CD4-positive, alpha-beta T cell treated with Interleukin-4 for 1 hour (primary cell): ENCODE results near the gene MAPRE2.
A peak's percentile ranks its signal among the peaks of the same experiment; 100 is the strongest.
"Not testable (repeated sequence)": the region's sequence is repeated elsewhere in the genome, so short reads cannot be mapped to it uniquely, and the experiment has no call there.

Experiments
- DNase-seq, 2 donors: peaks; one replicate each; pipeline ENCODE4 v3.0.0-alpha.2; 2020 to 2022

MAPRE2 gene

DNA sequence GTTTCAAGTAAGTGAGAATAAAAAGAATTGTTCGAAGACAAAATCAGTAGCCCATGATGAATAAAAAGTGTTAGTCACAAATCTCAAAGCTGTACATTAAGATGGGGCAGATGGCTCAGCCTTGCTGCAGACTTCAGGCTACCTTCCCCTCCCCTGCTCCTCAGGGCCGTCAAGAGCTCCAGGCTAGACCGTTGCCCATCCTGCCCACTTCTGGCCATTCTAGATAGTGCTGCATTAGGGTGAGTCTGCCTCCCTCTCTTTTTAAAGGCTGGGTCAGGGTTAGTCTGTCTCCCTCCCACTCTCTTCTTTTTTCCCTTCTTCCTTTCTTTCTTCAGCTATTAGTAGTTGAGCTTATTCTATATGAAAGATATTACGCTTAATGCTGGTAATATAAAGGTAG lies 86.0 kb downstream of the MAPRE2 start:
- DNase-seq = no peak

DNA sequence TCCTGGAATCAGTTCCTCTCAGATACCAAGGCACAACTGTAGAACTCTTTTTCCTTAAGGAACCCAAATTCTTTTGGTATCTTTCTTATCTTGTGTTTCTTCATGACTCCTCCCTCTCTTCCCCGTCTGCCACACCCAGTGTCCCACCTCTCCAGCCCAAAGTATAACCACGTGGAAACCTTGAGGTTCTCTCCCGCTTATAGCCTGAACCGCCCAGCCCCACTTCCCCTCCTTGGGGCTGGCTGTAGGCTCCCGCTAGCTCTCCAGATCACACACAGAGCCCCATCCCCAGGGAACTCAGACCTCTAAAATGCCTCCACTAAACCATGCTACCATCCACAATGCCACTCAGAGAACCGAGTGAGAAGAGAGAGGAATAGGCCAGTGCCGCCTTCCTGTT lies 87.5 kb downstream of the MAPRE2 start:
- DNase-seq = no peak

DNA sequence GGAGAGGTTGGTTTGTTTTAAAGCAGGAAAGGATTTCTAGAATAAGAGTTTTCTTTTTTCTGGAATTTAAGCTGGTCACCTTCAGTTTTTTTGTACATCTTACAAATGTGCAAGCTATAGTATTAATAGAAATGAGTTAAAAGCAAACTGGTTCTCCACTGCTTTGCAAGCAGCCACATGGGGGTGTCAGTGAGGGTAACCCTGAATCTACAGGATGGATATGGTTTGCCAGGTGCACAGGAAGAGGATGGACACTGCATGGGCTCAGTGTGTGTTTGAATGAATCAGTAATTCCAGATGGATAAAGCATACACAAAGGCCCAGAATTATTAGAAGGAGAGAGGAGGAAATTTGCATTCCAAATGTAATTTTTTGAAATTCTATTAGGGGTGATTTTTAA lies 89.0 kb downstream of the MAPRE2 start:
- no peak for DNase-seq

DNA sequence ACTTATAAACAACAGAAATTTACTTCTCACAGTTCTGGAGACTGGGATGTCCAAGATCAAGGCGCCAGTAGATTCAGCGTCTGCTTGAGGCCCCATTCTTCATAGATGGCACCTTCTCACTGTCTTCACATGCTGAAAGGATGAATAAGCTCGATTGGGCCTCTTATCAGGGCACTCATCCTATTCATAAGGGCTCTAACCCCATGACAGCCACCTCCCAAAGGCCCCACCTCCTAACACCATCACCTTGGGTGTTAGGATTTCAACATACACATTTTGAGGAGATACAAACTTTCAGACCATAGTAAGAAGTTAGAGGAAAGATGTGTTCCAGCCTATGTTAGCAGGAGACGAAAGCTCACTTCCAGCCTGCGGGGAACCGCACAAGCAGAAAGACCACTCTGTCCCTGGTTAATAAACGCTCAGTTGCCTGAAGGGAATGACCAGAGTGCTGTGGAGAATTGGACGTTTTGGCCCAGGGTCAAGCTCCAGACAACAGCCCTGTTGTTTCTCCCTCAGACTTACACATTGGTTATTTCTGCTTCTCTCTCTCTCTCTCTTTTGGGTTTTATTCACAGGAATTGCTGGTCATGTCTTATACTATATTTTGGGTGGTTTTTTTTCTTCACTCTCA lies 90.3 kb downstream of the MAPRE2 start:
- no peak for DNase-seq

DNA sequence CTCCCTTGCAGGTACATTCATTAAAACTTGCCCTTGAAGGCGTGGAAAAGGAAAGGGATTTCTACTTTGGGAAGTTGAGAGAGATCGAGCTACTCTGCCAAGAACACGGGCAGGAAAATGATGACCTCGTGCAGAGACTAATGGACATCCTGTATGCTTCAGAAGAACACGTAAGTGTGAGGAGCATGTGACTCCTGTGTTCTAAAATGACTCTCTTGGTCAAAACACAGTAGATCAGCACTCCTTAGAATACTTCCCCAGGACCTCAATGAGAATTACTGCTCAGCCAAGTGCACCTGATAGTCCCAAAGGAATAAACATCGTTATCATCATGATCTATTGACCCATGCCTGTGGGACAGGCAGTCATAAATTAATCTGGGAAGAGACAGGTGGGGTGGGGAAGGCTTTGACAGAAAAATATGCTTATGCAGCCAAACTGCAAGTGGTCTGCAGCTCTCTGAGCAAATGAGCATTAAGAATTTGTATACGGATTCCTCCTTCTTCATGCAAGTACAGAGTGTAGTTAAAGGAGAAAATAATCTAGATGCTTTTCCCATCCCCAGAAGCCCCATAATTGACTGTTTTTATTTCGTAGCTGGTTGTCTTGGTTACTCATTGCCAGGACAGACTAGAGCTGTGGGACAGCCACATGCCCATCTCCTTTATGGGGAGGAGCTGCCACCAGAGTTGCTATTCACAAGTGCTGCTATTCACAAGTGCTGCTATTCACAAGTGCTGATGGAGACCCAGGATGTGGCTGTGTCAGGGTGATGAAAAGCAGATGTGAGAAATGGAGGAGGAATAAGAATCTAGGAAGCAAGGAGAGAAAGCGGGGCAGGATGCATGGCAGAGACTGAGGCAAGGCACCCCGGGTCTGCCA lies 91.0 kb downstream of the MAPRE2 start:
- DNase-seq = peak; percentile 7 to 23

DNA sequence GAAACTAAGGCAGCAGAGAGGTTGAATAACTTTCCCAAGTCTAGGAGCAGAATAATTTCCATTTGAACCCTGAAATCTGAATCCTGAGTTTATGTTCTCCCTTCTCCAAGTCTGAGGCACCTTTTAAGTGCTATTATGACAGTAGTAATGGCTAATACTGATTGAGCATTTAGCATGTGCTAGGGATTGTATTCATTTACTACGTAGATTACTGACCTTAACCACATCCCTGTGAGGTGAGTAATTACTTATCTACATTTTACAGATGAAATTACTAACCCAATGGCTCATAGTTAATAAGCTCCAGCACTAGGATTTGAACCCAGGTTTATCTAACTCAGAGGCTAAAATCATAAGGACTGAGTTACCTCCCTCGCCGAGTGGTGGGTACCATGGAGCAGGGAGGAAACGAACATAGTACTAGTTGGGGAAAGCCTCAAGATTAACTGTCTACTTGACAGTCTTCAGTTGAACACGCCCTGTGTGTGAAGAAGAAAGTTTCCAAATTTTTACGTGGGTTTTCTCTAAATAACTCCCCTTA lies 93.0 kb downstream of the MAPRE2 start:
- DNase-seq = no peak

DNA sequence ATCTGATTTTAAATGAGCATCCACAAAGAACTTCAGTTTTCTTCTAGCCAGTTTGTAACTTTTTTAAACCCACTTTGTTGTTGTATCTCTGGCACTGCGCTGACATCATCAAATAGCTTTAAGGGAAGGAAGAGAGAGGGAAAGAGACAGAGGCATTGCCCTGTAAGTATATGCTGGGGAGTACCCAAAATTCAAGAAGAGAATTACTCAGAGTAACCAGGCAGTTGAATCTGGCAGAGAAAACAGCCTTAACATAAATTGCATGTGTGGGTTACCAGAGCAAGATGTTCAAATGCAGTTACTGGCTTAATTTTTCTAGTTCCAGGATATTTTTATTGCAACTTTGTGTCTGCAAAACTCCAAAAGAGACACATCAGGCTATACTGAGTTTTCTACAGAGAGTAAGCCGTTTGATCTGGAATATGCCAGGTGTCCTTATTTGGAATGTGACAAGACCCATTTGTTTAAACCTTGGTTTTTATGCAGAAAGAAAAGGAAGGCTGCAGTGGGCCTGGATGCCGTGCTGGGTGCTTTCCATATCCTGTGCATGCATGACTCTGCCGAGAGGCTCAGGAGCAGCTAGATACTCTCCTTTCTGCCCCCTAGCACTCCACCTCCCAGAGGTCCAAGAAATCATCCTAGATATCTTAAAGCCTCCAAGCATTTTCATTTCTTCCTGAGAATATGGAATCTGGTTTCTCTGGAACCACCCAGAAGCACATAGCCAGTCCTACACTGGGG lies 93.7 kb downstream of the MAPRE2 start:
- DNase-seq = no peak

DNA sequence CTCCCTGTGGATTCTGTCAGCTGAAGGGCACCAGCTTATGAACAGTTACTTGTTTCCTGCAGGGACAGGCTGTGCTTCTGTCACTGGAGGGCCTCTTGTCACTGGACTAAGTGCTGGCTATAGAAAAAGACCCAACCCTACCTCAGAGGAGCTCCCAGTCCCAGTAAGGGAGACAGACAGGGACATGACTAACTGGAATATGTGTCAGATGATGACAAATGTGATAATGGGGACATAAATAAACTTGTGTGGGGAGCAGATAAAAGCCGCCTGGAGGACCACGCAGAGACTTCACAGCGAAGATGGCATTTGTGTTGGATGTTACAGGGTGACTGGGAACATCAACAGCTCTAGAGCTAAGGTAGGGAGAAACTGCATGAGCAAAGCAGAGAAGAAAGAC lies 95.0 kb downstream of the MAPRE2 start:
- no peak for DNase-seq

DNA sequence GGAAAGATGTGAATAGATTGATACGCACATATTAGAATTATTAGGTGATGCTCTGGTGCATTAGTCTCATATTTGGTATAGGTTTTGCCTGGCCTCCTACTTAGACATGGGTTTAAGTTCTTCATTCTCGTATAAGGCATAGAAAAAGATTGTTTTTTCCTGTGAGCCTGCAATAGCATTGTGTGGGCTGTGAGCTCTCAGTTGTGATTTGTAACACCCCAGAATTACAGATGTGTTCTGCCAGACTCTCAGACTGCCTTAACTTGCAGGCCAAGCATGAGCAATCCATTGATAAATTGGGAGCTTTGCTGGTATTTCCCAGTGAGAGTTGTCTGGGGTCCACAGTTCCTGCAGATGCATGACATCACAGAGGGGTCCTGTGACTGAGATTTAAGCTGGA lies 95.7 kb downstream of the MAPRE2 start:
- DNase-seq = no peak

DNA sequence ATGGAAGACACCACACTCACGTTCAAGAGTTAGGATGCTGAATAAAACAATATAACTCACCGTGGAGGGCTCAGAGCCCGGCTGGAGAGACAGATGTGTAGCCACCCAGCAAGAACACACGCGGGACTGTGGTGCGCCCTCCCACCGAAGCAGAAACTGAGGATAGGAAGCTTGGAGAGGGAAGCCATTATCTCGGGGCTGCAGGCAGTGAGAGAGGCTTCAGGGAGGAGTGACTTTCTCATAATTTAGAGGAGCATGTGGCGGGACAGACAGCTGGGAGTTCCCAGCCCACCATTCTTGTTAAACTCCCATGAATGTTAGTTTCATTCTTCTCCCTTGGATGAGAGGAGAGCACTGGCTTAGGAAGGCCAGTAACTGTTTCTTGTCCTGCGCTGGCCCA lies 96.4 kb downstream of the MAPRE2 start:
- no peak for DNase-seq

DNA sequence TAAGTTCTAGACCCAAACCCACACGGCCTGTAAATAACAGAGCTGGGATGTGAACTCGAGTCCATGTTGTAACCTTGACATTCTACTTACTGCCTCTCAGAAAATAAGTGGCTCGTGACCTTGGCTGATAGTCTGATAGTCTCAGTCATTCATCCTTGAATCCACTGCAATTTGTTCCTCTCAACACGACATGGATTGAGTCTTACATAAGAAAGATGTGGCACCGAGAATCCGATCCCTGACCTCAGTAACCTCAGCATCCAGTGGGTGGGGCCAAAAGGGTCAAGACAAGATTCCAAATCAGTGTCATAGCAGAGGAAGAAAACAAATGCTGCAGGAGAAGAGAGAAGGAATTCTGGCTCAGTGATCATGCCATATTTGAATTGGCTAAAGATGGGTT lies 97.6 kb downstream of the MAPRE2 start:
- DNase-seq = no peak

DNA sequence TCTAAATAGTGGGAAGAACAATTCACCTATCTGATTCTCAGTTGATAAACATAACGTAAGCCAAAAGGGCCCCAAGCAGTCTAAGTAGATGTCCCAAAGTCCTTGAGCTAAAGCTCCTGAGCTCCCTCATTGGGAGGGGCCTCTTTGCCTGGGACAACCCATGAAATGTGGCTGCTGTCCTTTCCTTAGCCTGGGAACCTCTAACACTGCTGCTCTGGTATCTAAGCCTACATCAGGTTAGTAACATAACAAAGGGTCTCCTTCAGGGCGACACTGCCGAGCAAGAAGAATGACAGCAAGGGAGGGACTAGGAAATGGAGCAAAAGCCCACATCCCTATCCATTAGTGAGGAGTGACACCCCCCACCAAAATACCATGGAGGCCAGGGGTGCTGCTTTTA lies 98.3 kb downstream of the MAPRE2 start:
- no peak for DNase-seq

DNA sequence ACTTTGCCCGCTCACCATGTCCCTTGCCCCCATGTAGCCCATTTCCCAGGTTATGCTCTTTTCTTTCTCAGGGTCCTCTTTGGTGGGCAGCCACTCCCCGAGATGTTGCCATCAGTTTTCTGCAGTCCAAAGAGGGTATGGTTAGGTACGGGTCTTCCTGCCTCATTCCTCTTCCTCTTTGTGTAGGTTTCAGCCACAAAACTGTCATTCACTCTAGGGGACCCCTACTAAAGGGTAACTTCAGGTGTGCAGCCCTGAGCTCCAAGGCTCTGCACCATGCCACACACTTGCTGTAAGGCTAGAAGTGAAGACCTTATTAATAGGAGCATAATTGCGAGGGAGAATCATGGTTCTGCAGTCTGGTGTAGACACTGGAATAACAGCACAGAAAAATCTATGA lies 99.9 kb downstream of the MAPRE2 start:
- DNase-seq = no peak

DNA sequence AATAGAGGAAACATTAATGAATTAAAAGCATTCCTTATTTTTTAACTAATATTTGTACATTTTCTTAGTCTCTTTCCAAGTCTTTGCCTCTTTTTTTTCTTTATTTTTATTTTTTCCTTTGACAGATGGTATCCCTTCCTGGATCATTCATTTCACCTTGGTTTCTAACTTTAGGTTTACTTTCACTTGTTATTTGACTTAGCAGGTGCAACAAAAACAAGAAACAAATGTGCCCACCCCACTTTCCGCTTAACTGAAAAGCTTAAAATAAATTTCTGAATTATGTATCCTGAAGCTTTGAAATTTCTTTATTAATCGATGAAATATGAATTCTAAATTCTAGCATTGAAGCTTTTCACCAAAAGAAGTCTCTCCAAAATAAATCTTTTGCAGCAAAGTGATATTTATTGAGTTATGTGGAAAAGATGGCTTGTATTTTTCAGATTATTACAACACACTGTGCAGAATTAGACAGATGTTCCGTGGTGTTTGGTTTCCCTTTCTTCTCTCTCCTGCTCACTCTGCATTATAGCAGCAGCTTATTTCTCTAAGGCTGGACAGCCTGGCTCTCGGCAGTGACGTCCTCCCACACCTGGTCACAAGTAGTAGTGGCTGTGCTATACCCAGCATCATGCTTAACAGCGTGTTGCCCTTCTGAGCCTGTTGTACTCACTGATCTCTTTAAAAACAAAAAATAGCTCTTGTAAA lies 100.5 kb downstream of the MAPRE2 start:
- no peak for DNase-seq

DNA sequence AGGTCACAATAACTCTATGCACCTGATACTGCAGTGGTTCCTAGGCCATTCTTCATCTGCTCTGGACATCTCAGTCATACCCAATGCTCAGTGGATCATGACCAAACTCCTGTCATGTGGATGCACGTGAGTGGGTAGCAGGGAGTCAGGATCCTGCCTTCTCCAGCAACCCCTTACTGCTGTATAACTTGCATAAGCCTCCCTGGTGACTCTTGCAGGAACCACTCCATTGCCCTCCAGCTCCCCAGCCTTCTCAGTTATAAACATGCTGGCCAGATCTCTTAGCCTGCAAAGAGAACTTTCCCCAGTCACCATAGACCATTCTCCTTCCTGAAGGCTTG lies 101.0 kb downstream of the MAPRE2 start:
- no peak for DNase-seq

DNA sequence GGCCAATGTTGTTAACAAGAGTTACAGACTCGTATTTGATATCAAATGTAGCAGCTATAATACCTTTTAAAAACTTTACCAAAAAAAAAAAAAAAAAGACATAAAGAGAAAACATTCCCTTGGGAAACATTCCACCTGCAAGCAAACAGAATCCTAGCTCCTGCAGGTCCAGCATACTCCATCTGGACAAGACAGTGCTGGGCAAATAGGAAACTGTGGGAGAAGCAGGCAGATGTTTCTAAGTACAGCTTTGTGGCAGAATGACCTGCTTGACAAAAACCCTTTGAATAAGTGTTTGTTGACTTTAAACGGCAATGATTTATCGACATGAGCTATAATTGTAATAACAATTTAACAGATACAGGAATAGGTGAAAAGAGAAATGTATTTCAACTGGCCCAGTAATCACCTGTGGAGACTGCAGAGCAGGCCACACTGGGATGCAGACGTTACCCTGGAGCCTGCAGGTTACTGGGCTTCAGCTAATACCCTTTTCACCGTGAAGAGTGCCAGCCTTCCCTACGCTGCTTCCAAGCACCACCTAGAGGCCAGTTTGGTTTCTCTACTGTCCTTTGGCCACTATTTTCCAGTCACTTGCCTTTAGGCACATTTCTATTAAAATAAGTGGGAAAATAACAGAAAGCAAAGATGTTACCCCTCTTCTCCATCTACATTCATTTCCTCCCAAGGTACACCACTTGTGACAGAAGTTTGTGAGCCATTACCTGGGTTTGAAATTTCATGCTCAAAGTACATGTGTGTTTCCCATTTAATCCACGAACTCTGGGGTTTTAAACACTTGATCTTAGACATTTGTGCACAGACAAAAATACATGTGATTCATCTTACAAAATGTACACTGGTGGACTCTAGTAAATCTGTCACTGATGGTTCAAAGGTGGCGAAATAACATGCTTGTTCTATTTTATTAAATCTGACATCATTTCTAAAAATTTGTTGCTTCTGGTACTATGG lies 102.7 kb downstream of the MAPRE2 start:
- peak; percentile 23 to 46 for DNase-seq

DNA sequence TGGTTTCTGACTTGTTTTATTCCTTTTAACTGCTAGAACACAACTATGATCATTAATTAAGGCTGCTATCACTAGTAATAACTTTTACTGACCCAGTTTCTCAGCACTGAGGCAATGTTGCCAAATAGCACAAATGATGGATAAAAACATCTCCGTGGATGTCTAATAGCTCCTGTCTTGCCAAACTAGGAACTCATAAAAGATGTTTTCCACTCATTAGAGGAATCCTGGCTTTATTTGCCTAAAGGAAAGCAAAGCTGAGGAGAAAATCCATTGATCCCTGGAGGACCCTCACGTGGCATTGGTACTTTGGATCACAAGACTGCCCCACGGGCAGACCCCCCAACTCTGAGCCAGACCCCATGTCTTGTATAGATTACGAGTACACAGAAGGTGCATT lies 103.5 kb downstream of the MAPRE2 start:
- no peak for DNase-seq

DNA sequence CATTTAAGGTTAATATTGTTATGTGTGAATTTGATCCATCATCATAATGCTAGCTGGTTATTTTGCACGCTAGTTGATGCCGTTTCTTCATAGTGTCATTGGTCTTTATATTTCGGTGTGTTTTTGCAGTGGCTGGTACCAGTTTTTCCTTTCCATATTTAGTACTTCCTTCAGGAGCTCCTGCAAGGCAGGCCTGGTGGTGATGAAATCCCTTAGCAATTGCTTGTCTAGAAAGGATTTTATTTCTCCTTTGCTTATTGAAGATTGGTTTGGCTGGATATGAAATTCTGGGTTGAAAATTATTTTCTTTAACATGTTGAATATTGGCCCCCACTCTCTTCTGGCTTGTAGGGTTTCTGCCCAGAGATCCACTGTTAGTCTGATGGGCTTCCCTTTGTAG lies 109.0 kb downstream of the MAPRE2 start:
- not testable (repeated sequence) for DNase-seq

DNA sequence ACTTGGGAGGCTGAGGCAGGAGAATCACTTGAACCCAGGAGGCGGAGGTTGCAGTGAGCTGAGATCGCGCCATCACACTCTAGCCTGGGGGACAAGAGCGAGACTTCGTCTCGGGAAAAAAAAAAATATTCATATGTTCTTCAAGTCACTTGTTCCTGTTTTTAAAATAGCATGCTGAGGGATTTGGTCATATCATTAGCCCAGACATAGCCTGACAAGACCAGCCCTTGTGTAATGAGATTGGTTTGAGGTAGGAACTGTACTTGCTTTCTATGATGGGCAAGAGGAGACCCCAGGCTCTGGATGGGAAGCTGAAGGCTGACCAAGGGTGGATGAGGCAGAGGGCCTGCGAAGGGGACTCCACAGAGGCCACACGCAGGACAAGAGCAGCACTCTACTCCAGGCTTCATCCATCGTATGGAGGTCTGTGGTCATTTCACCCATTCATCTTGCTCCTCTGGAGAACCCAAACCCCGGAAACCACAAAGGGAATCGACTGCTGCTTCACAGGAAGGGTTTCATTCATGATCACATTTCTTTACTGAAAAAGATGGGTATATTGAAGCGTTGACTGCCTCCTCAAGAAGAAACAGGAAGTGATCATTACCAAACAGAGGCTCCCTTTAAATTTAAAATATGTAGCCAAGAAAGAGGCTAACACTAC lies 112.5 kb downstream of the MAPRE2 start:
- no peak for DNase-seq

DNA sequence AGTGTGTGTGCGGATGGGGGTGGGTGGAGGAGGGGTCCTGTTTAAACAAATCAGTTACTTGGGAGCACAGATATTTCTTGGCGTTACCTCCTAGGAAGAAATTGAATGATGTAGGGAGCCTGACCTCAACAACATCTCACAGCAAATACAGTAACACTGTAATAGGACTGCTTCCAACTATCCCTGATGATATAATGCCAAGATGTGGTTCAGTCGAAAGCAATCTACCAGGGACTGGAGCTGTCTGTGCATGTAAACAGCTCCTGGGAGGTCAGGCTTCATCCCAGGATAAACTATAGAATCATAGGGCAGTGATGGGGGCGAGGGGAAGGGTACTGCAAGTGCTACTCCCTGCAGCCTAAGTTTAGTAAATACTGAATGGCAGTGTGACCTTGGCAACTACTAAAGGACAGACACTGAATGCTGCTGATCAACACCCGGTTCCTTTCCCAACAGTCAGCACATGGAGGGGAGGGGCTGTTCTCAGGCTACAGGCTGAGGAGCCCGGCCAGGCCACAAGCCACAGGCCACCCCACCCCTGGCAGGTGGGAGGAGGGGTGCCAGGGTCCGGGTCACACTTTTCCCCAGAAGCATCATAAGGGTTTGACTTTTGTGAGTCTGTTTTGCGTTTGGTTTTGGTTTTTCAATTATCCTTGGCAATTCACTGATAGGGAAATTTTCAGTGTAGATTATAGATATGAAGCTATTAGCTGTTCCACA lies 114.3 kb downstream of the MAPRE2 start:
- no peak for DNase-seq

DNA sequence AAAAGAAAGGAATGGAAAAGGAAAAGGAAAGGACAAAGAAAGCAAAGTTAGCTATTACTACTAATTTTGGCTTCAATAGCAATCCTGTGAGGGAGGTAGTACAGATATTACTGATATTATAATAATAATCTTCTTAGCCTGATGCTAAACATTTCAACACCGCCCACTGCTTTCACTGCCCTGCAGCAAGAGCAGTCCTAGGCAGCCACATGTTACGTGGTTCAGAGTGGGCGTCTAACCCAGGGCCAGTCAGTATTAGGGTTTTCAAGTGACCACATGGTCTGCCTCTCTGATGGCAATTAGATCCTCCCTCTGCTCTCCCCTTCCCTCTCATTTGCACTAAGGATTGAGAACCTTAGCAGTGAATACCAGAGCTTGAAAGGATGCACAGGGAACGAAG lies 116.0 kb downstream of the MAPRE2 start:
- DNase-seq = no peak
